SK-N-SH (cell line): ENCODE results near the gene STAC.

Experiments used
- CHD2 ChIP-seq: fragments of 150-350 bp; IDR thresholded peaks from 2 replicates; pipeline ENCODE4 v1.6.1; 2018; ENCODE audit warnings: low read length; ENCODE audit not compliant: partially characterized antibody
- FOXM1 ChIP-seq: IDR thresholded peaks from 2 replicates; pipeline ENCODE4 v1.4.0; 2012; ENCODE audit warnings: low read depth, mild to moderate bottlenecking
- NRF1 ChIP-seq: IDR thresholded peaks from 2 replicates; pipeline ENCODE4 v1.6.1; 2012; ENCODE audit warnings: low read depth, mild to moderate bottlenecking, low read length
- TF ChIP-seq, protein P1 (sequence below): fragments of 200-600 bp; sonication (generic); IDR thresholded peaks from 2 replicates; pipeline ENCODE4 v1.6.1; 2017; ENCODE audit warnings: antibody characterized with exemption, mild to moderate bottlenecking, moderate library complexity
- TF ChIP-seq, protein P2 (sequence below): fragments of 150-350 bp; IDR thresholded peaks from 2 replicates; pipeline ENCODE4 v1.6.1; 2017; ENCODE audit warnings: antibody characterized with exemption, low read length, low read depth, borderline replicate concordance

DNA sequence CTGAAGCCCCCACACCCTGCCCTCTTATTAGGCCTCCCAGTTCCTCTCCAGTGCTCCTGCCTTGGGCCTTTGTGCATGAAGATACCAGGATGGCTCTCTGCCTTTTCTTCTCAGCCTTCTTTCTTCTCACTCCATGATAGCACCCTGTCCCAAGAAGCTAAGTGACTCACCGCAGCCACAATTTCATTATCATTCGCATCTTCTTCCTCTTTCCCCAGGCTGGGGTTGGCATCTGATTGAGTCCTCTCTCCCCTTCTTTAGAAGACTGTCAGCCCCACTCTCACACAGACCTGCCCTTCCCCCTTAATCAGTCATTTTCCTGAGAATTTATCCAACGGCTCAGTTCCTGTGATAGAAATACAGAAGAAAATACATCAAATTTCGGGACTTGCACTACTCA, 102.0 kb downstream of the STAC start:
- TF ChIP-seq, protein P1, sequence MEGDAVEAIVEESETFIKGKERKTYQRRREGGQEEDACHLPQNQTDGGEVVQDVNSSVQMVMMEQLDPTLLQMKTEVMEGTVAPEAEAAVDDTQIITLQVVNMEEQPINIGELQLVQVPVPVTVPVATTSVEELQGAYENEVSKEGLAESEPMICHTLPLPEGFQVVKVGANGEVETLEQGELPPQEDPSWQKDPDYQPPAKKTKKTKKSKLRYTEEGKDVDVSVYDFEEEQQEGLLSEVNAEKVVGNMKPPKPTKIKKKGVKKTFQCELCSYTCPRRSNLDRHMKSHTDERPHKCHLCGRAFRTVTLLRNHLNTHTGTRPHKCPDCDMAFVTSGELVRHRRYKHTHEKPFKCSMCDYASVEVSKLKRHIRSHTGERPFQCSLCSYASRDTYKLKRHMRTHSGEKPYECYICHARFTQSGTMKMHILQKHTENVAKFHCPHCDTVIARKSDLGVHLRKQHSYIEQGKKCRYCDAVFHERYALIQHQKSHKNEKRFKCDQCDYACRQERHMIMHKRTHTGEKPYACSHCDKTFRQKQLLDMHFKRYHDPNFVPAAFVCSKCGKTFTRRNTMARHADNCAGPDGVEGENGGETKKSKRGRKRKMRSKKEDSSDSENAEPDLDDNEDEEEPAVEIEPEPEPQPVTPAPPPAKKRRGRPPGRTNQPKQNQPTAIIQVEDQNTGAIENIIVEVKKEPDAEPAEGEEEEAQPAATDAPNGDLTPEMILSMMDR: no peak
- TF ChIP-seq FOXM1 (no peak), NRF1 (no peak), CHD2 (no peak)
- TF ChIP-seq, protein P2, sequence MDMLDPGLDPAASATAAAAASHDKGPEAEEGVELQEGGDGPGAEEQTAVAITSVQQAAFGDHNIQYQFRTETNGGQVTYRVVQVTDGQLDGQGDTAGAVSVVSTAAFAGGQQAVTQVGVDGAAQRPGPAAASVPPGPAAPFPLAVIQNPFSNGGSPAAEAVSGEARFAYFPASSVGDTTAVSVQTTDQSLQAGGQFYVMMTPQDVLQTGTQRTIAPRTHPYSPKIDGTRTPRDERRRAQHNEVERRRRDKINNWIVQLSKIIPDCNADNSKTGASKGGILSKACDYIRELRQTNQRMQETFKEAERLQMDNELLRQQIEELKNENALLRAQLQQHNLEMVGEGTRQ: no peak
